Astrocyte (in vitro differentiated cells and primary cell): Measurements from ENCODE around the gene CFAP70. TPM values are rescaled to one million over a fixed set of nuclear protein-coding genes. Genes with fewer than 3 reads are reported as not detected.

ENCODE experiments used
- DNase-seq: peaks from one replicate; pipeline ENCODE4 v3.0.0-alpha.2; 2010; ENCODE audit warnings: low read depth
- FAIRE-seq: peaks from 2 replicates; lab custom pipeline; 2011; peaks lifted over from hg19 to GRCh38; lab: Jason Lieb, UNC
- H2AFZ ChIP-seq: 2 replicates; pipeline ENCODE4 v1.6.0; 2012; ENCODE audit warnings: low read depth, low read length, inconsistent platforms
- H3K27ac ChIP-seq: 2 replicates; pipeline ENCODE4 v1.5.1; 2011; ENCODE audit warnings: low read depth, low read length, inconsistent platforms
- H3K27me3 ChIP-seq: 2 replicates; pipeline ENCODE4 v1.6.0; 2011; ENCODE audit warnings: low read length, inconsistent platforms; ENCODE audit not compliant: insufficient read depth
- H3K36me3 ChIP-seq: 2 replicates; pipeline ENCODE4 v1.5.1; 2011; ENCODE audit warnings: low read length, inconsistent platforms; ENCODE audit not compliant: insufficient read depth
- H3K4me1 ChIP-seq: 2 replicates; pipeline ENCODE4 v1.5.1; 2011; ENCODE audit warnings: low read length, inconsistent platforms; ENCODE audit not compliant: insufficient read depth
- H3K4me2 ChIP-seq: 2 replicates; pipeline ENCODE4 v1.6.0; 2012; ENCODE audit warnings: low read length, inconsistent platforms
- H3K4me3 ChIP-seq: 2 replicates; pipeline ENCODE4 v1.5.1; 2011; ENCODE audit warnings: low read depth, mild to moderate bottlenecking, low read length, inconsistent platforms; ENCODE audit not compliant: insufficient read depth
- H3K79me2 ChIP-seq: 2 replicates; pipeline ENCODE4 v1.6.0; 2012; ENCODE audit warnings: mild to moderate bottlenecking, low read length, inconsistent platforms; ENCODE audit not compliant: insufficient read depth
- H3K9ac ChIP-seq: 2 replicates; pipeline ENCODE4 v1.6.0; 2012; ENCODE audit warnings: mild to moderate bottlenecking, low read length, inconsistent platforms
- H3K9me3 ChIP-seq: 2 replicates; pipeline ENCODE4 v1.5.1; 2012; ENCODE audit warnings: low read depth, mild to moderate bottlenecking, low read length, inconsistent platforms; ENCODE audit not compliant: insufficient read depth
- H4K20me1 ChIP-seq: 2 replicates; pipeline ENCODE4 v1.6.0; 2012; ENCODE audit warnings: low read length, inconsistent platforms; ENCODE audit not compliant: insufficient read depth
- H3K27ac Mint-ChIP-seq: one replicate; pipeline ENCODE4 v1.8.0; 2021; ENCODE audit warnings: mild to moderate bottlenecking, mixed read lengths; ENCODE audit not compliant: unreplicated experiment
- H3K27me3 Mint-ChIP-seq: one replicate; pipeline ENCODE4 v1.8.0; 2021; ENCODE audit warnings: low read depth, mixed read lengths; ENCODE audit not compliant: unreplicated experiment
- H3K36me3 Mint-ChIP-seq: one replicate; pipeline ENCODE4 v1.8.0; 2021; ENCODE audit warnings: low read depth, mixed read lengths; ENCODE audit not compliant: unreplicated experiment
- H3K4me1 Mint-ChIP-seq: one replicate; pipeline ENCODE4 v1.8.0; 2021; ENCODE audit warnings: low read depth, mixed read lengths; ENCODE audit not compliant: unreplicated experiment
- H3K4me3 Mint-ChIP-seq: one replicate; pipeline ENCODE4 v1.8.0; 2021; ENCODE audit warnings: mild to moderate bottlenecking, moderate library complexity, mixed read lengths; ENCODE audit not compliant: unreplicated experiment
- H3K9me3 Mint-ChIP-seq: one replicate; pipeline ENCODE4 v1.8.0; 2021; ENCODE audit warnings: mild to moderate bottlenecking, mixed read lengths; ENCODE audit not compliant: unreplicated experiment
- CTCF ChIP-seq: IDR thresholded peaks from 2 replicates; pipeline ENCODE4 v1.5.1; 2011; ENCODE audit warnings: low read depth, mild to moderate bottlenecking, inconsistent platforms, low read length, moderate library complexity; ENCODE audit not compliant: insufficient read depth
- EZH2 ChIP-seq: IDR thresholded peaks from 2 replicates; pipeline ENCODE4 v1.6.1; 2012; ENCODE audit warnings: mild to moderate bottlenecking, low read length, inconsistent platforms; ENCODE audit not compliant: insufficient read depth
- total RNA-seq: library from RNA; stranded (reverse); gene quantifications from 2 replicates; pipeline ENCODE4 v1.2.1, GENCODE V29; 2021

CFAP70 gene
- total RNA-seq, 1 donor from 2014 or later: 1.3 TPM

- FAIRE-seq: no peak
- DNase-seq: no peak
- peaks cover 1% of the 10 kb centered on the region for H3K36me3 Mint-ChIP-seq
- Histone ChIP-seq H3K4me1 (no peaks in the 10 kb centered on the region), H3K4me2 (no peak overlapping the region), H3K9me3 (no peaks in the 10 kb centered on the region), H3K27me3 (no peaks in the 10 kb centered on the region), H3K4me3 (no peak overlapping the region), H3K36me3 (no peaks in the 10 kb centered on the region), H3K9ac (no peak overlapping the region), H4K20me1 (no peaks in the 10 kb centered on the region), H2AFZ (no peak overlapping the region), H3K79me2 (no peaks in the 10 kb centered on the region), H3K27ac (no peak overlapping the region)
- H3K4me3 Mint-ChIP-seq: no peak overlapping the region
- no peaks in the 10 kb centered on the region for H3K9me3 Mint-ChIP-seq
- no peaks in the 10 kb centered on the region for H3K27me3 Mint-ChIP-seq
- H3K27ac Mint-ChIP-seq: no peak overlapping the region
- TF ChIP-seq EZH2: no peak
- TF ChIP-seq CTCF: no peak
- no peaks in the 10 kb centered on the region for H3K4me1 Mint-ChIP-seq
Observed at GRCh38 chr10:73340121-73340520, 18.5 kb downstream of the CFAP70 start.

GRCh38 chr10:73339436-73339835 is 19.2 kb downstream of the CFAP70 start:
- Mint-ChIP-seq H3K4me3 (no peak overlapping the region), H3K9me3 (no peaks in the 10 kb centered on the region), H3K36me3 (no peaks in the 10 kb centered on the region), H3K27me3 (no peaks in the 10 kb centered on the region), H3K27ac (no peak overlapping the region), H3K4me1 (no peaks in the 10 kb centered on the region)
- H3K9ac ChIP-seq: no peak overlapping the region
- TF ChIP-seq EZH2 (no peak), CTCF (no peak)
- FAIRE-seq (no peak), DNase-seq (no peak)
- H3K36me3 ChIP-seq: no peaks in the 10 kb centered on the region
- no peaks in the 10 kb centered on the region for H3K79me2 ChIP-seq
- H3K9me3 ChIP-seq: no peaks in the 10 kb centered on the region
- no peaks in the 10 kb centered on the region for H4K20me1 ChIP-seq
- H3K4me1 ChIP-seq: no peaks in the 10 kb centered on the region
- H3K4me3 ChIP-seq: no peak overlapping the region
- H2AFZ ChIP-seq: no peak overlapping the region
- H3K27ac ChIP-seq: no peak overlapping the region
- no peak overlapping the region for H3K4me2 ChIP-seq
- no peaks in the 10 kb centered on the region for H3K27me3 ChIP-seq

- Histone ChIP-seq H3K4me1 (no peaks in the 10 kb centered on the region), H2AFZ (no peak overlapping the region), H3K79me2 (no peaks in the 10 kb centered on the region), H3K27ac (no peak overlapping the region), H3K9ac (no peak overlapping the region), H3K4me3 (no peak overlapping the region), H3K36me3 (no peaks in the 10 kb centered on the region), H3K27me3 (no peaks in the 10 kb centered on the region), H3K4me2 (no peak overlapping the region), H4K20me1 (no peaks in the 10 kb centered on the region), H3K9me3 (no peaks in the 10 kb centered on the region)
- H3K27me3 Mint-ChIP-seq: no peaks in the 10 kb centered on the region
- FAIRE-seq: no peak
- H3K4me1 Mint-ChIP-seq: no peaks in the 10 kb centered on the region
- no peaks in the 10 kb centered on the region for H3K9me3 Mint-ChIP-seq
- DNase-seq: no peak
- H3K27ac Mint-ChIP-seq: no peak overlapping the region
- no peak overlapping the region for H3K4me3 Mint-ChIP-seq
- H3K36me3 Mint-ChIP-seq: no peaks in the 10 kb centered on the region
- no peak for TF ChIP-seq CTCF
- TF ChIP-seq EZH2: no peak
Observed at GRCh38 chr10:73338801-73339368, 19.8 kb downstream of the CFAP70 start.
